Ovary (tissue), 3 donors: ENCODE measurements around the gene GNB1.

Experiments used
- POLR2A ChIP-seq: fragments of 450-650 bp; IDR thresholded peaks from one replicate; pipeline ENCODE4 v1.6.1; 2017; ENCODE audit warnings: antibody characterized with exemption, mild to moderate bottlenecking, moderate library complexity
- TF ChIP-seq, protein P1 (sequence below), 3 donors: fragments of 450-650 bp in 2 of 3; fragments of 200-600 bp in 1 of 3; IDR thresholded peaks; one replicate each; pipeline versions ENCODE4 v1.5.1 to v1.8.0; 2016 to 2022; ENCODE audit warnings: antibody characterized with exemption in 3 of 3, mild to moderate bottlenecking in 1 of 3
- donor health status: DM: no; HTN: no; CAD: no.

DNA sequence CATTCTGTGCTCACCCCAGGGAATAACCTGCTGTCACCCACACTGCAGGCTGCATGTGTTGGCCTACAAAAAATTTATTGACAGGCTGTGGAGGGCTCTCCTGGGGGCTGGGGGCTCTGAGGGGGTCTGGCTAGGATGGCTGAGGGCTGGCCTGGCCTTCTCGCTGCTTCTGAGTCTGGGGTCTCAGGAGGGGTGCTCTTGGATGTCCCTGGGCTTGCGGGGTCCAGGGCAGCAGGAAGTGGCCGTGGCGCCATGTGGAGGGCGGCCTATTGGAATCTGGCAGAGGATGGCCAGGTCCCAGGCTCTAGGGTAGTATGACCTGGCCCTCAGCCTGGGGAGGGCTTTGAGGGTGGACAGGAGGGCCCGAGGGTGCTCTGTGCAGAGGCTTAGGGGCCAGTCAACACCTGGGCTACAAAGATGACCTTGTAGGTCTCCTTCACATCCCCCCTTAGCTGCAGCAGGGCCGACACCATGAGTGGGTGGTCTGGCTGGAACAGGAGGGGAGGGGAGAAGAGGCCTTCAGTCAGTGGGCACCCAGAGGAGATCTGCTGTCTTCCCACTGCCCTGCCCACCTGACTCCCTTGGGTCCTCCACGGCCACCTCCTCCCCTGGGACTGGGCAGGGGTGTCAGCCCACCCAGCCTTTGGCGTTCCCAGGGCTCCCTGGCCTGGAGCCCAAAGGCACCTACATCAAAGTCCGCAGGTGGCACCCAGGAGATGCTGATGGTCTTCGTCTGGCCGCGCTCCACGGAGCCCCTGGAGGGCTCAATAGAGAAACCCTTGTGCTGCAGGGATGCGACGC, 31.2 kb upstream of the GNB1 start:
- TF ChIP-seq, protein P1, sequence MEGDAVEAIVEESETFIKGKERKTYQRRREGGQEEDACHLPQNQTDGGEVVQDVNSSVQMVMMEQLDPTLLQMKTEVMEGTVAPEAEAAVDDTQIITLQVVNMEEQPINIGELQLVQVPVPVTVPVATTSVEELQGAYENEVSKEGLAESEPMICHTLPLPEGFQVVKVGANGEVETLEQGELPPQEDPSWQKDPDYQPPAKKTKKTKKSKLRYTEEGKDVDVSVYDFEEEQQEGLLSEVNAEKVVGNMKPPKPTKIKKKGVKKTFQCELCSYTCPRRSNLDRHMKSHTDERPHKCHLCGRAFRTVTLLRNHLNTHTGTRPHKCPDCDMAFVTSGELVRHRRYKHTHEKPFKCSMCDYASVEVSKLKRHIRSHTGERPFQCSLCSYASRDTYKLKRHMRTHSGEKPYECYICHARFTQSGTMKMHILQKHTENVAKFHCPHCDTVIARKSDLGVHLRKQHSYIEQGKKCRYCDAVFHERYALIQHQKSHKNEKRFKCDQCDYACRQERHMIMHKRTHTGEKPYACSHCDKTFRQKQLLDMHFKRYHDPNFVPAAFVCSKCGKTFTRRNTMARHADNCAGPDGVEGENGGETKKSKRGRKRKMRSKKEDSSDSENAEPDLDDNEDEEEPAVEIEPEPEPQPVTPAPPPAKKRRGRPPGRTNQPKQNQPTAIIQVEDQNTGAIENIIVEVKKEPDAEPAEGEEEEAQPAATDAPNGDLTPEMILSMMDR (IDR thresholded peaks at IDR 0.05): no peak
- TF ChIP-seq POLR2A: no peak
